ENCODE measurements around the gene ZNF74.
"Not testable (repeated sequence)": the region's sequence is repeated elsewhere in the genome, so short reads cannot be mapped to it uniquely, and the experiment has no call there.

DNA sequence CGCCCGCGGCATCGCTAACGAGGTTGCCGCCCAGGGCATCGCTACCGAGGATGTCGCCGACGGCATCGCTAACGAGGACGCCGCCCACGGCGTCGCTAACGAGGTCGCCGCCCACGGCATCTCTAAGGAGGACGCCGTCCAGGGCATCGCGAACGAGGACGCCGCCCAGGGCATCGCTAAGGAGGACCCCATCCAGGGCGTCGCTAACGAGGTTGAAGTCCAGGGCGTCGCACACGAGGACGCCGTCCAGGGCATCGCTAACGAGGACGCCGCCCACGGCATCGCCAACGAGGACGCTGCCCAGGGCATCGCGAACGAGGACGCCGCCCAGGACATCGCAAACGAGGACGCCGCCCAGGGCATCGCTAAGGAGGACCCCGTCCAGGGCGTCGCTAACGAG is 33.7 kb upstream of the ZNF74 start:
- TF ChIP-seq, protein P1, sequence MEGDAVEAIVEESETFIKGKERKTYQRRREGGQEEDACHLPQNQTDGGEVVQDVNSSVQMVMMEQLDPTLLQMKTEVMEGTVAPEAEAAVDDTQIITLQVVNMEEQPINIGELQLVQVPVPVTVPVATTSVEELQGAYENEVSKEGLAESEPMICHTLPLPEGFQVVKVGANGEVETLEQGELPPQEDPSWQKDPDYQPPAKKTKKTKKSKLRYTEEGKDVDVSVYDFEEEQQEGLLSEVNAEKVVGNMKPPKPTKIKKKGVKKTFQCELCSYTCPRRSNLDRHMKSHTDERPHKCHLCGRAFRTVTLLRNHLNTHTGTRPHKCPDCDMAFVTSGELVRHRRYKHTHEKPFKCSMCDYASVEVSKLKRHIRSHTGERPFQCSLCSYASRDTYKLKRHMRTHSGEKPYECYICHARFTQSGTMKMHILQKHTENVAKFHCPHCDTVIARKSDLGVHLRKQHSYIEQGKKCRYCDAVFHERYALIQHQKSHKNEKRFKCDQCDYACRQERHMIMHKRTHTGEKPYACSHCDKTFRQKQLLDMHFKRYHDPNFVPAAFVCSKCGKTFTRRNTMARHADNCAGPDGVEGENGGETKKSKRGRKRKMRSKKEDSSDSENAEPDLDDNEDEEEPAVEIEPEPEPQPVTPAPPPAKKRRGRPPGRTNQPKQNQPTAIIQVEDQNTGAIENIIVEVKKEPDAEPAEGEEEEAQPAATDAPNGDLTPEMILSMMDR (conservative IDR thresholded peaks at IDR 0.05) = not testable (repeated sequence)
- TF ChIP-seq EZH2 (IDR thresholded peaks at IDR 0.05; ENCODE audit: low read depth) = not testable (repeated sequence)

Measured in PC-9 (cell line).